Amniotic epithelial cell (primary cell): ENCODE data around the gene RPL15.
"Not testable (repeated sequence)": the region's sequence is repeated elsewhere in the genome, so short reads cannot be mapped to it uniquely, and the experiment has no call there.

Source experiments
- DNase-seq: peaks from one replicate; pipeline ENCODE4 v3.0.0-alpha.2; 2010; ENCODE audit warnings: low read depth

RPL15 gene

DNA sequence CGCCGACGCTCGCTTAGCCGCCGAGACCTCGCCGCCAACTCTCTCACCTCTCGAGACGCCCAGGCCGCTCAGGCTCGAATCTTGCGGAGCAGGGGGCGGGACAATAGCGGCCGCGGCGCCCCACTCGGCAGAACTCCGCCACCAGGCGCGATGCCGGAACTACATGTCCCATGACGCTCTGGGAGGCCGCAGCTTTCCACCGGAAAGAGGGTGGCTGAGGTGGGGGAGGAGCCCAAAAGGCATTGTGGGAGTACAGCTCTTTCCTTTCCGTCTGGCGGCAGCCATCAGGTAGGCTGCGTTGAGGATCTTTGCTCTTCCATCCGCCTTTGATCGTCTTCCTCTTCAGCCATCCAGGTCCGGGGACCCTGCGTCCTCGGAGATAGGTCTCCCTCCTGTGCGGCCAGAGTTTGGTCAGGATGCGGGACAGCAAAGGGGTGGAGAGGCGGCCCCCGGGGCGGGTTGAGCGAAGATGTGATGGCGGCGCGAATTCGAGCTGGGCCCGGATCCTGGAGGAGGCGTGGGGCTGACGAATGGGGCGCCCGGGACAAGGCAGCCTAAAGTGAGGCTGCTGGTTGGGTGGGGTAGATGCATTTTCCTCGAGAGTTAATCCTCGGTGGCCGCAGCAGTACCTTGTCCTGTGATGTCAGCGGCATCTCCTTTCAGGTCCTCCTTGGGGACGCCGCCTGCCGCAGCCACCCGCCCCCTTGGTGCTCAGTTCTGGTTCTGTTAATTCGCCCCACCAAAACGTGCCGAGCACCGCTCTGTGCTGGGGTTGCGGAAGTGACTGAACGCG is at the start of gene RPL15, which contains the start of gene NKIRAS1:
Gene RPL15 (plus strand): TSS at position 247 of the 793 bp plus-strand sequence. CDS start 728 bp downstream, outside the sequence.
Gene NKIRAS1 (minus strand): TSS at position 105 of the 793 bp plus-strand sequence. CDS start 6,086 bp downstream, outside the sequence.
- peak; percentile 95 for DNase-seq

- DNase-seq: no peak
These were observed 49.5 kb upstream of the RPL15 start for GRCh38 chr3:23867400-23867799.

DNA sequence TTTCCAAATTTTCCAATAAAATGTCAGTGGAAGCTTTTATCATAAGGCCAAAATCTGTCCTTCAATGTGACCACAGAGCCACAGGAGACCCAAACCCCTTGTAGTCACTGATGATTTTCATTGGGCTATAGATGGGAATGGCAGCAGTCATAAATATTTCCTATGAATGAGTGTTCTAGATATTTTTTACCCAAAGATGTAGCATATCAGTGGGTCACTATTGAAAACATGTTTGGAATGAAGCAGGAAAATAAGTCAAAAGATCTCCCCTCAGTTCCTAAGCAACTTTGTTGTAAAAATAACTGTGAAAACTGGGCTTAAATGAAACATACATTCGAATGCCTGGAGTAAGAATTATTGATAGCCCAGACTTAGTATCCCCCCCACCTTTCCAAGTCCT is 49.1 kb upstream of the RPL15 start:
- no peak for DNase-seq

DNA sequence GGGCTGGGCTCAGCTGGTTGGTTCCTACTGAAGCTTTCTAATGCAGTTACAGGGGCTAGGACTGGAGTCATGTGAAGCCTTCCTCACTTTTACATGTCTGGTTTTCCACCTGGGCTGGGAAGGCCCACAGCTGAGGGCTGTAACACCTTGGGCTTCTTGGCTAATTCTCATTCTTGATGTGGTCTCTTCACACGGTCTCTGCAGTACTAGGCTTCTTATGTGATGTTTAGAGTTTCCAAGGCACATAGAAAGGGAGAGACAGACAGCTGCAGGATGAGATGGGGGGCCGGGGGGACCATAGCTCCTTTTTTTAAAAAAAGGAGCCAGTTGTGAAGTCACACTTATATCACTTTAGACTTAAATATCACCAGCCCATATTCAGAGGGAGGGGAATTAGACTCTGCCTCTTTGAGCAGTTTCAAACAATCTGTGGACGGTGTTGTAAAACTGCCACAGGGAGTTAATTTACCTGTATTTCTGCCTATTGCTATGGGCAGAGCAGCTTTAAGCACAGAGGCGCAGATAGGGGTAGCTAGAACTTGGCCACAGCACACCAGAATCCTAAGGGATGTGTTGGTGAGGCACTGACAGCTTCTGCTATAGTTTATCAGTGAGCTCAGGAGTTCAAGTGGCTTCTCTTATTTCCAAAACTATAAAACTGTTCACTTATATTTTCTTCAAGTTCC is 46.8 kb upstream of the RPL15 start:
- no peak for DNase-seq

GRCh38 chr3:23870663-23871043 is 46.3 kb upstream of the RPL15 start:
- DNase-seq: not testable (repeated sequence)

DNA sequence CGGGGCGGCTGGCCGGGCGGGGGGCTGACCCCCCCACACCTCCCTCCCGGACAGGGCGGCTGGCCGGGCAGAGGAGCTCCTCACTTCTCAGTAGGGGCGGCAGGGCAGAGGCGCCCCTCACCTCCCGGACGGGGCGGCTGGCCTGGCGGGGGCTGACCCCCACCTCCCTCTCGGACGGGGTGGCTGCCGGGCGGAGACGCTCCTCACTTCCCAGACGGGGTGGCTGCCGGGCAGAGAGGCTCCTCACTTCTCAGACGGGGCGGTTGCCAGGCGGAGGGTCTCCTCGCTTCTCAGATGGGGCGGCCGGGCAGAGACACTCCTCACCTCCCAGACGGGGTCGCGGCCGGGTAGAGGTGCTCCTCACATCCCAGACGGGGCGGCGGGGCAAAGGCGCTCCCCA is 45.6 kb upstream of the RPL15 start:
- DNase-seq: not testable (repeated sequence)

DNA sequence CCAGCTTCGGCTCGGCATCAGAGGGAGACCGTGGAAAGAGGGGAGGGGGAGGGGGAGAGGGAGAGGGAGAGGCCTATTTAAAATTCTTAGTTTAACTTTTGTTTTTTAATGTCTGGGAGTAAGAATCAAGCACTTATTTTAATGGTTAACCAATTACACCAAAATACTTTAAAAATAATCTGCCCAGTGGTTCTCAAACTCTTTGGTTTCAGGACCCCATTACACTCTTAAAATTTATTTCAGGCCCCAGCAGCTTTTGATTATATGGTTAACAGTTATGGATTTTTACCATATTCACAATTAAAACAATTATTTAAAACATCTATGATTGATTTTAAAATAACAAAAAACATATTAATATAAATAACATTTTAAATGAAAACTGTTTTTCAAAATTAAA is 44.6 kb upstream of the RPL15 start:
- DNase-seq: no peak

- peak; percentile 40 for DNase-seq
These were observed 43.0 kb upstream of the RPL15 start for GRCh38 chr3:23873941-23874340.

- peak; percentile 81 for DNase-seq
These were observed 42.4 kb upstream of the RPL15 start for GRCh38 chr3:23874359-23875112.

- DNase-seq: no peak
These were observed 41.7 kb upstream of the RPL15 start for GRCh38 chr3:23875113-23875725.

DNA sequence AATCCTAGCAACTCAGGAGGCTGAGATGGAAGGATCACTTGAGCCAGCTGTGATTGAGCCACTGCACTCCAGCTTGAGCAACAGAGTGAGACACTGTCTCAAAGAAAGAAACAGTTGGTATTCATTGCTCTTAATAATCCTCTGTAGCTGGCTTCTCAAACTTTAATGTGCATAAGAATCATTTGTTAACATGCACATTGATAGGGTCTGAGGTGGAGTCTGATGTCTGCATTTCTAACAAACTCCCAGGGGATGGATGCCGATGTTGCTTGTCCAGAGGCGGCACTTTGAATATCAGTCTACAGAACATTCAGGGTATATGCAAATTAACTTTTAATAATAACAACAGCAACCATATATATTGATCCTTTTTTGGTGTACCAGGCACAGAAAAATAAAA is 40.0 kb upstream of the RPL15 start:
- peak; percentile 20 for DNase-seq

DNA sequence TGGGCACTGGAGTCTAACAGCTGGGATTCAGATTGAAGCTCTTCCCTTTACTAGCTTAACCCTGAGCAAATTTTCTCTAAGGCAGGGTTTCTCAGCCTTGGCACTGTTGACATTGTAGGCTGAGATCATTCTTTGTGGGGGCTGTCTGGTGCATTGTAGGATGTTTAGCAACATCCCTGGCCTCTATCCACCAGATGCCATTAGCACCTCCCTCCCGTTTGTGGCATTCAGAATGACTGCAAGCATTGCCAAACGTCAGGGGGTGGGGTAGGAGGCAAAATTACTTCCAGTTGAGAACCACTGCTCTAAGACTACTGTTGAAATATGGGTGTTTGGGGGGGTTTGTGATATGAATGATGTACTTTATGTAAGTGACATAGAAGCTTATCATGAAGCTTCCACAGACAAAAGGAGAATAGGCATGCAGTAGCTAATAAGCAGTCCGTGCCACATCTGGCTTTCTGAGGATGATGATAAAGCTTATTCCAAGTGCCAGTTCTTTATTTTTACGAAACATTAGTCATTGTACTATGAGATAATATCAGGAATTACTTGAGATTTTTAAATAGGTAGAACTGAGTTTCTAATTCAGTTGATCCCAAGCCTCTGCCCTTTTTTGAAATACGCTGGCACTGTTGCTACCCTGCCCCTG is 39.5 kb upstream of the RPL15 start:
- DNase-seq: peak; percentile 96

DNA sequence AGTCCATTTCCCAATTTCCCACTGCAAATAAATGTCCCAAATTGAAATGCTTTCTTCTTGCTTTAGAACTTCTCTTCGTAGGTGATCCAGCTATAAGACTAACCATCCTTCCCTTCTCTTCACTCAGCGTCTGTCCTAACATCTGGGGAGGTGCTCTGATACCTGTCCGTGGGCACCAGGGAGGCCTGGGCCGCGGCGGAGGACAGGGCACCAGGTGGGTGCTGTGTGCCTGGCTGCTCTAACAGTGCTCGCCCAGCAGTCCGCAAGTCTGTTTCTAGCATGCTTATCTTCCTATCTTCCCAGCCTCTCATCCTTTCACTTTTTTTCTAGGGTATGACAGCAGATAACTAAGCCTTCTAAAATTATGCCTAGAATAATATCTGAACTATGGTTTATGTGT is 37.4 kb upstream of the RPL15 start:
- no peak for DNase-seq

GRCh38 chr3:23880703-23881339 is 36.1 kb upstream of the RPL15 start:
- no peak for DNase-seq

- DNase-seq: not testable (repeated sequence)
These were observed 34.9 kb upstream of the RPL15 start for GRCh38 chr3:23881993-23882392.

DNA sequence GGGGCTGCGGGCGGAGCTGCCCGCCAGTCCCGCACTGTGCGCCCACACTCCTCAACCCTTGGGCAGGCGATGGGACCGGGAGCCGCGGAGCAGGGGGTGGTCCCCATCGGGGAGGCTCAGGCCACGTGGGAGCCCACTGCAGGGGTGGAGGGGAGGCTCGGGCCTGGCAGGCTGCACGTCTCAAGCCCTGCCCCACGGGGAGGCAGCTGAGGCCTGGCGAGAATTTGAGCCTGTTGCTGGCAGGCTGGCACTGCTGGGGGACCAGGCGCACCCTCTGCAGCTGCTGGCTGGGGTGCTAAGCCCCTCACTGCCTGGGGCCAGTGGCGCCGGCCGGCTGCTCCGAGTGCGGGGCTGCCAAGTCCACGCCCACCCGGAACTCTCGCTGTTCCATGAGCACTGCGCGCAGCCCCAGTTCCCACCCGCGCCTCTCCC is 34.4 kb upstream of the RPL15 start:
- DNase-seq: no peak

GRCh38 chr3:23884481-23884880 is 32.5 kb upstream of the RPL15 start:
- no peak for DNase-seq

GRCh38 chr3:23885210-23885609 is 31.7 kb upstream of the RPL15 start:
- DNase-seq: peak; percentile 36

- no peak for DNase-seq
These were observed 30.6 kb upstream of the RPL15 start for GRCh38 chr3:23886311-23886710.

DNA sequence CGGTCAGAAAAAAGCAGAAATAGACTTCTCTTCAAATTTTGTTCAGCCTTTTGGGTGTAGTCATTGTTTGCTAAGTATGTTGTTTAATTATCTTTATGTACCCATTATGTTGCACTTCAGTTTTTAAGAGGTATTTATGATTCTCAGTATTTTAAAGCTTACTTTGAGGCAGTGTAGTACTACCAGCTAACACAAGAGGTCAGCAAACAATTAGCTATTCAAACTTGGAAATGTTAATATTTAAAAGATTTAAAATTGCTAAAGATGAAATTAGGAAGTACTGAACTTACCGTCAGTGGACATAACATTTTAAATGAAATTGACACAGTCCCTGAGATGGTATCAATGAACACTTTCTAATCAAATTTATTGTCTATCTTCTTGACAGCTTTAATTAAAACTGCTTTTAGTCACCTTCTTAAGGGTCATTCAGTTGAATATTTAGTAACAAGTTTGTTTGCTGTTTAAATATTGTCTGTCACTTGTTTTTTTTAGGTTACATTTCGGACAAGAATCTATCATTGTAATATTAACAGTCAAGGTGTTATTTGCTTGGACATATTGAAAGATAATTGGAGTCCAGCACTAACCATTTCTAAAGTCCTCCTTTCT is 28.2 kb upstream of the RPL15 start:
- peak; percentile 46 for DNase-seq

DNA sequence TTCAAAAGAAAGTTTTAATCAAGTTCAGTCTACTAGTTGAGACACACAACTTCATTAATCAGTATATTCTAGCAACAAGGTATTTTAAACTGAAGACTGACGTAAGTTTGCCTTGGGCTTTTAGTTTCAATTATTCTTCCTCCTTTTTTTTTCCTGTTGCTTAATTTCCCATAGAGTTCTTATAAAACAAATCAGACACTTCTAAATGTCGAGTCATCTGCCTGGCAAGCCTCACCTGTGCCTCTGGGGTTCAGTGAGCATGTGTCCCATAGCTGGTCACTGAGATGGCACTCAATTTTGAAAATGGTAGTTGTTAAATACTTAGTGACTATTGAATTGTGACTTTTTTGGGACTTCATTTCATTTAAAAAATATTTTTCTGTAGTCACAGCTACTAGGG is 27.5 kb upstream of the RPL15 start:
- no peak for DNase-seq
